Measurements from ENCODE around the gene FNBP1L. TPM values are rescaled to one million over a fixed set of nuclear protein-coding genes. Genes with fewer than 3 reads are reported as not detected.

The FNBP1L gene
- total RNA-seq, 2 experiments from 2014 or later = 0.14 to 0.45 TPM

GRCh38 chr1:93437976-93438605 is 9.8 kb upstream of the FNBP1L start:
- no peak overlapping the region for H3K27ac Mint-ChIP-seq
- peaks cover 20% of the 10 kb centered on the region for H3K27me3 Mint-ChIP-seq
- H3K9me3 Mint-ChIP-seq = no peaks in the 10 kb centered on the region
- H3K4me1 Mint-ChIP-seq = no peaks in the 10 kb centered on the region
- DNase-seq = no peak
- H3K36me3 Mint-ChIP-seq = no peaks in the 10 kb centered on the region
- H3K4me3 Mint-ChIP-seq = no peak overlapping the region

- Mint-ChIP-seq H3K9me3 (no peaks in the 10 kb centered on the region), H3K27ac (no peak overlapping the region), H3K4me3 (no peak overlapping the region), H3K4me1 (no peaks in the 10 kb centered on the region), H3K36me3 (no peaks in the 10 kb centered on the region), H3K27me3 (peaks cover 23% of the 10 kb centered on the region)
- DNase-seq = no peak
These were observed 9.2 kb upstream of the FNBP1L start for GRCh38 chr1:93438716-93439115.

DNA sequence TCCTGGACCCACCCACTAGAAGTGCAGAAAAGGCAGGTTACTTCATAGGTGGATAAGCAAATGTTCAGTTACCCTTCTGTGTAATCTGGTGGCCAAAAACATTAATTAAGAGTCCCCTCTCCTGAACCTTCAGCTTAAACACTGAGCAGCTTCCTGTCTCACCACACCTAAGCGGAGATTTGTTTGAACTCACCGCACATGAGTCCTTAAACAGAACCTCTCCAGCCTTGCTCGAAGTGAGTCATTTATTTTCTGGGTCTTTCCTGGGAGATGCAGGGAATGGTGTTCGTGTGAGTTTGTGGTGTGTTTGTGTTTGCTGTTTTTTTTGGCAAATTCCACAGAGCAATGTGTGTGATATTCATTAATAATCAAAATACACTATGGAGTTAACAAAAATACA is 7.6 kb upstream of the FNBP1L start:
- H3K4me3 Mint-ChIP-seq = no peak overlapping the region
- H3K27me3 Mint-ChIP-seq = peaks cover 20% of the 10 kb centered on the region
- H3K27ac Mint-ChIP-seq = no peak overlapping the region

GRCh38 chr1:93440706-93441105 is 7.2 kb upstream of the FNBP1L start:
- H3K27ac Mint-ChIP-seq = no peak overlapping the region
- no peak overlapping the region for H3K4me3 Mint-ChIP-seq
- H3K36me3 Mint-ChIP-seq = no peaks in the 10 kb centered on the region
- no peak for DNase-seq
- H3K4me1 Mint-ChIP-seq = no peaks in the 10 kb centered on the region
- no peaks in the 10 kb centered on the region for H3K9me3 Mint-ChIP-seq
- peaks cover 24% of the 10 kb centered on the region for H3K27me3 Mint-ChIP-seq

More for the DNA sequence above, 7.6 kb upstream of the FNBP1L start:
- no peak for DNase-seq
- no peaks in the 10 kb centered on the region for H3K9me3 Mint-ChIP-seq
- H3K4me1 Mint-ChIP-seq = no peaks in the 10 kb centered on the region
- no peaks in the 10 kb centered on the region for H3K36me3 Mint-ChIP-seq

- Mint-ChIP-seq H3K27me3 (peaks cover 33% of the 10 kb centered on the region), H3K27ac (no peak overlapping the region), H3K9me3 (no peaks in the 10 kb centered on the region), H3K4me3 (no peak overlapping the region), H3K36me3 (no peaks in the 10 kb centered on the region), H3K4me1 (no peaks in the 10 kb centered on the region)
- no peak for DNase-seq
These were observed 6.3 kb upstream of the FNBP1L start for GRCh38 chr1:93441589-93441988.

DNA sequence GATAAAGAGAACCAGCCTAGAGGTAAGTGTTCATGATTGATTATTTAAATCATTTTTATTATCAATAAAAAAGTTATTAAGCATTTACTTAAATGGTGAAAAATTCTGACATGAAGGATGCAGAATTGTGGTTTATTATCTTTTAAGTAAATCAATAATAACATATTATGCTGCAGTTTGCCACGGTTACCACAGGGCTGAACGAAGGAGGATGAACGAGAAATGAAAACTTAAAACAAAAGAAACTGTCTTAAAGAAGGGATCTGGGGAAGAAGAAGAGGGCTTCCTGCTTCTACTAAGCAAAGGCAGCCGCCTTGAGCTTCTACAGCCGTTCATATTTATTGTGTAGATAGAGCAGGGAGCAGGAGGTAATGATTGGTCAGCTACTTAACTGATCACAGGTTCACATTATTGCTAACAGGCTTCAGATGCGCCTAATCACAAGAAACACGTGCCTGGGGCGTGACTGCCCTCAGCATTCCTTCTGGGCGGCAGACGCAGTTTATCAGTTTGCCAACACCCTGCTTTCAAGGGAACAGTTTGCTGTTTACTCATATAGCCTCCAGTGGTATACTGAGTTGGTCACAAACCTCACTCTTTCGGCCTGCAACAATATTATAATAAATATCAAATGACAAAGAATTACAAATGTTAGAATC is 5.8 kb upstream of the FNBP1L start:
- H3K36me3 Mint-ChIP-seq = no peaks in the 10 kb centered on the region

DNA sequence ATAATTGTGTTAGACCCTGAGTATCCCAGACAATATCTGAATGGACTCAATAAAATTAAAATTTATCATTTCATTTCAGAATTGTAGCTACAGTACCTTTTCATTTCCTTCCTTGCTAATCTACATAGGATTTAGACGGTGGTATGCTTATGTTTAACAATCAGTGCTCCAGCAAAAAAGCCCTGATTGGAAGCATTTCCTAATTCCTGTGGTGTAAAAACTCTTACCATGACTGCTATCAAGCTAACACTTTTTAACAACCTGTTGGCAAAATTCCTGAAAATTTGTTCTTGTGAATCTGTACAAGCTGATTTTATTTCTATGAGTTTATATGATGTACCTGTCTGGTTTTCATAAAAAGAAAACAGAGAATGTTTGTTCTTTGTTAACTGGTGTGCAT is 5.2 kb upstream of the FNBP1L start:
- no peak overlapping the region for H3K27ac Mint-ChIP-seq
- no peak for DNase-seq
- peaks cover 44% of the 10 kb centered on the region for H3K27me3 Mint-ChIP-seq
- peaks cover 7% of the 10 kb centered on the region for H3K4me1 Mint-ChIP-seq
- H3K9me3 Mint-ChIP-seq = no peaks in the 10 kb centered on the region
- no peaks in the 10 kb centered on the region for H3K36me3 Mint-ChIP-seq
- no peak overlapping the region for H3K4me3 Mint-ChIP-seq

More for the DNA sequence above, 5.8 kb upstream of the FNBP1L start:
- Mint-ChIP-seq H3K27ac (no peak overlapping the region), H3K9me3 (no peaks in the 10 kb centered on the region), H3K4me1 (peaks cover 3% of the 10 kb centered on the region), H3K4me3 (no peak overlapping the region), H3K27me3 (peaks cover 39% of the 10 kb centered on the region)
- DNase-seq = no peak

DNA sequence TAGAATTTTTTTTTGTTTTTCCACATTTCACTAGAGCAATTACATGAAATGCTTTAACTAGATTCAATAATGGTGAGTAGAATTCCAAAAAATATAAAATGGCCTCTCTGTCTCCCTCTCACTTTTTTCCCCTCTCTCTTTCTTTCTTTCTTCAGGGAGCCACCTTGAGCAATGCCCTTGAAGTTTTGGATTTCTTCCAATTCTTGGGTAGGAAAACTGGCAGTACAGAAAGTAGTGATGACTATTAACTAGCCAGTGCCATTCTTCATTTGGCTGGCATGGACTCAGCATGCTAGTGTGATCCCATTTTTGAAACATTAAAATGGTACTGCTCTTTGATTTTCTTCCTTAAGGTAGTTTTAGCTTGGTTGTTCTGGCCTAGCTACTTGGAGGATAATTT is 4.5 kb upstream of the FNBP1L start:
- H3K9me3 Mint-ChIP-seq = no peaks in the 10 kb centered on the region
- no peak overlapping the region for H3K4me3 Mint-ChIP-seq
- peaks cover 46% of the 10 kb centered on the region for H3K27me3 Mint-ChIP-seq
- no peak overlapping the region for H3K27ac Mint-ChIP-seq
- H3K36me3 Mint-ChIP-seq = no peaks in the 10 kb centered on the region
- no peak for DNase-seq
- peaks cover 8% of the 10 kb centered on the region for H3K4me1 Mint-ChIP-seq

- DNase-seq = no peak
- peak overlapping the region; percentile 86 for H3K4me3 Mint-ChIP-seq
- peaks cover 17% of the 10 kb centered on the region for H3K4me1 Mint-ChIP-seq
- no peaks in the 10 kb centered on the region for H3K36me3 Mint-ChIP-seq
- no peaks in the 10 kb centered on the region for H3K9me3 Mint-ChIP-seq
- no peak overlapping the region for H3K27ac Mint-ChIP-seq
- H3K27me3 Mint-ChIP-seq = peaks cover 63% of the 10 kb centered on the region
These were observed 974 bp upstream of the FNBP1L start for GRCh38 chr1:93446837-93447451.

GRCh38 chr1:93448292-93448982 is 519 bp downstream of the FNBP1L start:
- peak overlapping the region; percentile 82 for H3K4me3 Mint-ChIP-seq
- H3K4me1 Mint-ChIP-seq = peaks cover 17% of the 10 kb centered on the region
- H3K36me3 Mint-ChIP-seq = no peaks in the 10 kb centered on the region
- H3K27me3 Mint-ChIP-seq = peaks cover 75% of the 10 kb centered on the region
- DNase-seq = peak; percentile 5
- no peaks in the 10 kb centered on the region for H3K9me3 Mint-ChIP-seq
- no peak overlapping the region for H3K27ac Mint-ChIP-seq

- Mint-ChIP-seq H3K36me3 (no peaks in the 10 kb centered on the region), H3K27ac (no peak overlapping the region)
These were observed 1.3 kb downstream of the FNBP1L start for GRCh38 chr1:93448983-93449804.

GRCh38 chr1:93450321-93450720 is 2.4 kb downstream of the FNBP1L start:
- Mint-ChIP-seq H3K9me3 (no peaks in the 10 kb centered on the region), H3K27ac (no peak overlapping the region), H3K4me3 (no peak overlapping the region), H3K4me1 (peaks cover 17% of the 10 kb centered on the region), H3K36me3 (no peaks in the 10 kb centered on the region), H3K27me3 (peaks cover 78% of the 10 kb centered on the region)
- no peak for DNase-seq

More at GRCh38 chr1:93448983-93449804, 1.3 kb downstream of the FNBP1L start:
- DNase-seq = no peak
- Mint-ChIP-seq H3K4me1 (peaks cover 17% of the 10 kb centered on the region), H3K9me3 (no peaks in the 10 kb centered on the region), H3K4me3 (peak overlapping the region; percentile 82), H3K27me3 (peaks cover 78% of the 10 kb centered on the region)

DNA sequence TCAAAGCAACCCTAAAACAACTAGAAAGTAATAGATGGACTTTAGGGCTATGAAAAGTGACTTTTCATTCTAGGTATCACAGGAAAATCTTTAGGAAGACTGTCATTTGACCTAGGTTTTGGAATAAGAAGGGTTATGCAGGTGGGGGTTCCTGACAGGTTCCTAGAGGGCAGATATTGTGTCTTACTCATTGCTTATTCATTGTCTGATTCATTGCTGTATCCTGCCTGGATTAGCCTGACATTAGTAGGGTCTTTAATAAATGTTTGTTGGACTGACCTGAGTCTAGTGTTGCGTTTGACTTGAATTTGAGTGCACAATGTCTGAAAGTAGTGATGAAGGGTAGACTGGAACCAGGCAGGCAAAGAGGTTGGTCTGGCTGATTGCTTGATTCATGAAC is 6.0 kb downstream of the FNBP1L start:
- peaks cover 6% of the 10 kb centered on the region for H3K4me1 Mint-ChIP-seq
- no peaks in the 10 kb centered on the region for H3K36me3 Mint-ChIP-seq
- H3K4me3 Mint-ChIP-seq = no peak overlapping the region
- peaks cover 52% of the 10 kb centered on the region for H3K27me3 Mint-ChIP-seq
- H3K27ac Mint-ChIP-seq = no peak overlapping the region
- H3K9me3 Mint-ChIP-seq = no peaks in the 10 kb centered on the region
- no peak for DNase-seq

DNA sequence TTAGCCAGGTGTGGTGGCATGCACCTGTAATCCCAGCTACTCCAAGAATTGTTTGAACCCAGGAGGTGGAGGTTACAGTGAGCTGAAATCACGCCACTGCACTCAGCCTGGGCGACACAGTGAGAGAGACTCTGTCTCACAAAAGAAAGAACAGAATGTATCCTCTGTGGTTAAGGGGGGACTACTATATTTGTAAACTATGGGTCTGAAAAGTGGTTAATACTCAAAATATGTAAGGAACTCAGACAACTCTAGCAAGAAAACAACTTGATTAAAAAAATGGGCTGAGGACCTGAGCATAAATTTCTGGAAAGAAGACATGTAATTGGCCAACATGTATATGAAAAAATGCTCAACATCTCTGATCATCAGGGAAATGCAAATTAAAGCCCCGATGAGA is 11.2 kb downstream of the FNBP1L start:
- peaks cover 8% of the 10 kb centered on the region for H3K27me3 Mint-ChIP-seq
- no peaks in the 10 kb centered on the region for H3K4me1 Mint-ChIP-seq
- H3K4me3 Mint-ChIP-seq = no peak overlapping the region
- DNase-seq = no peak
- no peaks in the 10 kb centered on the region for H3K36me3 Mint-ChIP-seq
- no peak overlapping the region for H3K27ac Mint-ChIP-seq
- no peaks in the 10 kb centered on the region for H3K9me3 Mint-ChIP-seq

Data from activated naive CD8-positive, alpha-beta T cell treated with anti-CD3 and anti-CD28 coated beads for 36 hours (primary cell).